ENCODE results near the gene KIF4A. TPM values are rescaled to one million over a fixed set of nuclear protein-coding genes. Genes with fewer than 3 reads are reported as not detected.

Gene KIF4A
- total and polyA plus RNA-seq, 2 of the 13 experiments (the other 11 are each of a cell fraction or from before 2014, with no cell fraction given) = 9.4 to 28.2 TPM

- 0% methylated on average over 1 of the region's 1 CpG for WGBS (ENCODE audit: low lambda C conversion rate)
- peaks cover 23% of the 10 kb centered on the region for H3K4me1 ChIP-seq (ENCODE audit: insufficient read depth, low read length)
- ChIA-PET POLR2A (no interaction called here), CTCF (ENCODE audit: low intra/inter-chr PET ratio, low total read pairs) (no interaction called here)
- H3K79me2 ChIP-seq (ENCODE audit: insufficient read depth, low read length) = peaks cover 15% of the 10 kb centered on the region
- no peaks in the 10 kb centered on the region for H3K9me3 ChIP-seq (ENCODE audit: low read length)
- no peaks in the 10 kb centered on the region; a peak in 1 of 5 replicates for H3K27me3 ChIP-seq (ENCODE audit: control insufficient read depth in 1 of 2, insufficient read depth in 2 of 2, low read length in 2 of 2)
- peaks cover 0 to 5% of the 10 kb centered on the region in 2 experiments; a peak in 2 of 5 replicates for H3K36me3 ChIP-seq (replicated peaks in 1 of 2; ENCODE audit: control insufficient read depth in 1 of 2, insufficient read depth in 2 of 2, low read length in 2 of 2)
- no peak for TF ChIP-seq ZNF7 (CRISPR knock-in tag; IDR thresholded peaks at IDR 0.05)
- peak; percentile 69; the same call in 1 of the 2 replicates for TF ChIP-seq ZFP1 (CRISPR knock-in tag; IDR thresholded peaks at IDR 0.05)
- no peak for ATAC-seq
- no peak overlapping the region for H3K9ac ChIP-seq (ENCODE audit: insufficient read depth, low read depth, low read length)
- in situ Hi-C loops (cut with HindIII; ENCODE audit: extremely low pct_ligation_motif_present, low pct_unique_long_range_greater_than_20kb) = no loop called here
- BruUV-seq (replicated peaks) = no TSS peak
- H3K4me2 ChIP-seq (ENCODE audit: low read depth, low read length) = peak overlapping the region; percentile 49
- no peaks in the 10 kb centered on the region for H4K20me1 ChIP-seq (ENCODE audit: insufficient read depth, low read length)
- DNase-seq (ENCODE audit: low spot score) = peak; percentile 3
- intact Hi-C loops (cut with micrococcal nuclease; ENCODE audit: unreplicated experiment) = loop anchor here (5.0 kb wide), 1 partner anchor 140 kb away; no protein-coding TSS in a partner anchor
- peak overlapping the region in 1 of 3 experiments; percentile 10; a peak in 1 of 6 replicates for H3K4me3 ChIP-seq (replicated peaks in 1 of 3; ENCODE audit: insufficient read depth in 1 of 3, low read depth in 2 of 3, low read length in 3 of 3)
- peak overlapping the region; percentile 13 for H3K27ac ChIP-seq (ENCODE audit: extremely low read length, insufficient read depth, low read length)
- no peak overlapping the region for H2AFZ ChIP-seq (ENCODE audit: low read length)
- no peak for FAIRE-seq
Measured at GRCh38 chrX:70292788-70293187, 2.9 kb downstream of the KIF4A start.

- Histone ChIP-seq H3K79me2 (ENCODE audit: insufficient read depth, low read length) (peaks cover 15% of the 10 kb centered on the region), H3K9ac (ENCODE audit: insufficient read depth, low read depth, low read length) (no peak overlapping the region), H2AFZ (ENCODE audit: low read length) (no peak overlapping the region), H3K4me2 (ENCODE audit: low read depth, low read length) (no peak overlapping the region), H4K20me1 (ENCODE audit: insufficient read depth, low read length) (no peaks in the 10 kb centered on the region), H3K4me3 (replicated peaks in 1 of 3; ENCODE audit: insufficient read depth in 1 of 3, low read depth in 2 of 3, low read length in 3 of 3) (no peak overlapping the region), H3K9me3 (ENCODE audit: low read length) (no peaks in the 10 kb centered on the region), H3K27me3 (ENCODE audit: control insufficient read depth in 1 of 2, insufficient read depth in 2 of 2, low read length in 2 of 2) (no peaks in the 10 kb centered on the region; a peak in 1 of 5 replicates), H3K27ac (ENCODE audit: extremely low read length, insufficient read depth, low read length) (no peak overlapping the region), H3K4me1 (ENCODE audit: insufficient read depth, low read length) (peaks cover 23% of the 10 kb centered on the region), H3K36me3 (replicated peaks in 1 of 2; ENCODE audit: control insufficient read depth in 1 of 2, insufficient read depth in 2 of 2, low read length in 2 of 2) (peaks cover 0 to 2% of the 10 kb centered on the region in 2 experiments; a peak in 2 of 5 replicates)
- CTCF ChIA-PET (ENCODE audit: low intra/inter-chr PET ratio, low total read pairs) = no interaction called here
- ATAC-seq (no peak), FAIRE-seq (no peak), DNase-seq (ENCODE audit: low spot score) (no peak)
- BruUV-seq (replicated peaks) = no TSS peak
- TF ChIP-seq ZNF609 (CRISPR knock-in tag; IDR thresholded peaks at IDR 0.05; ENCODE audit: borderline replicate concordance) (no peak), CTCF (CRISPR knock-in tag; IDR thresholded peaks at IDR 0.05) (no peak), SRSF1 (optimal IDR thresholded peaks at IDR 0.05; ENCODE audit: low read depth, low read length) (no peak), STAT5B (CRISPR knock-in tag; IDR thresholded peaks at IDR 0.05) (no peak), ETV5 (CRISPR knock-in tag; IDR thresholded peaks at IDR 0.05; ENCODE audit: borderline replicate concordance) (no peak), SIX1 (CRISPR knock-in tag; IDR thresholded peaks at IDR 0.05; ENCODE audit: borderline replicate concordance) (no peak), BRCA1 (CRISPR knock-in tag; IDR thresholded peaks at IDR 0.05) (no peak), FOXO4 (CRISPR knock-in tag; conservative IDR thresholded peaks at IDR 0.05) (no peak), ARNTL (CRISPR knock-in tag; IDR thresholded peaks at IDR 0.05) (no peak)
- in situ Hi-C loops (cut with HindIII; ENCODE audit: extremely low pct_ligation_motif_present, low pct_unique_long_range_greater_than_20kb) = no loop called here
- WGBS (ENCODE audit: low lambda C conversion rate) = 95% methylated on average over 5 of the region's 5 CpGs
- POLR2A ChIA-PET = no interaction called here
- intact Hi-C loops (cut with micrococcal nuclease; ENCODE audit: unreplicated experiment) = loop anchor here (5.0 kb wide), 1 partner anchor 139 kb away; no protein-coding TSS in a partner anchor
Measured at GRCh38 chrX:70293621-70294020, 3.7 kb downstream of the KIF4A start.

All from HepG2 (cell line).